ENCODE data around the gene IGFN1.

Gene IGFN1

DNA sequence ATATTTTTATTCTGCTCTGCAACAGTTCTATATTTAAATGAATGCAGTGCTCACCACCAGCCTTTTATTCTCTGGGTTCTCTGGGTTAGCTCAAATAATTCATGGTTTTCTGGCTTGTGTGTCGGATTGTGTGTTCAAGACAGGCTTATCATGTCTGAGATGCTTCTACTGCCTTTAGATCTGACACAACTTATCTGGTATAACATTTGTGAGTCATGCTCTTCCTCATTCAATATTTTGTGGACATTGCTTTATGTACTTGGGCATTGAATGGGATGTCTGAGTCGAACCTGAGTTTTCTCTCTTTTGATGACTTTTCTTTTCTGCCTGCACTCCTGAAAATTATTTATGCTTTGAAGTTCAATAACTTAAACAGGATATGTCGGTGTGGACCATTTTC is 75.1 kb downstream of the IGFN1 start:
- no peak for DNase-seq (ENCODE audit: low read depth in 2 of 2)

DNA sequence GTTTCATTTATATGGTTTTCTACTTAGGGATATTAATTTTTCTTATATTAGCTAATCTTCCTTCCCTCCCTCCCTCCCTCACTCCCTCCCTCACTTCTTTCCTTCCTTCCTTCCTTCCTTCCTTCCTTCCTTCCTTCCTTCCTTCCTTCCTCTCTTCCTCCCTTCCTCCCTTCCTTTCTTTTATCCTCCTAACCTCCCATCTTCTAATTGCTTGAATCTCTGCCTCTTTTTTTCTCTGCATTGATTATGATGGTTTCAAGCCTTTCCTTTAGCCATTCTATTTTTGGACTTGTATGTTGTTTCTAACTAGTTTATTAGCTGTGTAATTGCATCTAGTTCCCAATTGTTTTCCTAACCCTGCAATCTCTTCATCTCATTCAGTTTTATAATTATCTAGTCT is 75.7 kb downstream of the IGFN1 start:
- no peak for DNase-seq (ENCODE audit: low read depth in 2 of 2)

DNA sequence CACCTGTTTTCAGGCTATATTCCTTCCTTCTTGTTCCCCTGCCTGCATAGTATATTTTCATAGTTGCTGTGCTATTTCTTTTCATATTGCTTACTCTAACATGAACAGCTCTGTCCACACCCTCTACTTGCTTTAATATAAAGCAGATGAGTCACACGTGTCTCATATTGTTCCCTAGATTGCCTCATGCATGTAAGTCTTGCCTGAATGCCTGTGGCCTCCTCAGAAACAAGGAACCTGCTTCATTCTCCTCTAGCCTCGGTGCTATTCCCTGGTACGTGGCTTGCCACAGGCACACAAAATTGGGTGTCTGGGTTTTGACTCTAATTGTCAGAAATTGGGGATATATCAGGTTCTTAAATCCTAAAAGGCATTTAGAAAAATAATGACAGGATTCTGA is 76.2 kb downstream of the IGFN1 start:
- peak; percentile 82 to 83 for DNase-seq (ENCODE audit: low read depth in 2 of 2)

DNA sequence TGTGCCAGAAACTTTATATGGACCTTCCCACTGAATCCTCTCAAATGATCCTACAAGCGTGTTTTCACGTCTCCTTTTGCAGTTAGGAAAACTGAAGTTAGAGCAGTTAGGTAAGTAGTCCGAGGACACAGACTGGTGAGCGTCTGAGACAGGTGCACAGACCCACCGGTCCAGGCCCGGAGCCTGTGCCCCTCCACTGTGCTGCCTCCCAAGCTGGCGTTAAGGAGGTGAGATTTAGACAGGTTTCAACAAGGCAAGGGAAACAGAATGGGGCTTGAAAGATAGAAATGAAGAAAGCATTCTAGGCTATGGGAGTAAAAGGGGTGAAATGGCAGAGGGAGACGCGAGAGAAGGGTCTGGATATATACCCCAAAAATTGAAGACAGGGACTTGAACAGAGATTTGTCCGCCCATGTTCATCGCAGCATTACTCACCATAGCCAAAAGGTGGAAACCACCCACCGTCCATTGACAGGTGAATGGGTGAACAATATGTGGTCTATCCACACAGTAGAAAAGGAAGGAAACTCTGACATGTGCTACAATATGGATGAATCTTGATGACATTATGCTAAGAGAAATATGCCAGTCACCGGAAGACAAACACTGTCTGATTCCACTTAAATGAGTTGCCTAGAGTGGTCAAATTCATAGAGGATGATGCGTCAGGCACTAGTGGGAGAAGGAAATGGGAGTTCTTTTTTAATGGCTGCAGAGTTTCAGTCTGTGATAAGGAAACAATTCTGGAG is 77.0 kb downstream of the IGFN1 start:
- DNase-seq (ENCODE audit: low read depth in 2 of 2) = peak; percentile 26 to 42

DNA sequence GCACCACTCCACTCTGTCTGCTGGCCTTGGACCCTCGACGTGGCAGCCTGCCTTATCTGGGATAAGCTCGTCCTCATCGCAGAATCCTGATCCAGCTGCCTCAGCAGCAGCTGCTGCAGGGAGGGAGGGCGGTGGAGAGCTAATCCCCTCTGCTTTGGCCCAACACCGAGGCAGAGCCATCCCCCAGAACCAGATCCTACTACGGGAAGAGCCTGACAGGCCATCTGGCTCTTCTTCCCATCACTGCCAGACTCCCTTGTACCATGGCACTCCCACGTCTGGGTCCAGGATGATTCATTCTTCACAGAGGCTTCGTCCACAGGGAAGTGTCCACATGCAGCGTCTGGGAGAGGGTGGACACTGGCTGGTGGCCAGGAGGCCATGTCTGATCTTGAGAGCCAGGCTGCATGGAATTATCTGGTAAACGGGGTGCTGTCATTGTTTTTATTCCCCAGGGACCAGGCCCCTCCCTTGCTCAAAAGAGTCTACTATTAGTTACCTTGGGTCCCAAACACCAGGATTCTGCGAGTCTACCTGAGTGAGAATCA is 78.1 kb downstream of the IGFN1 start:
- peak; percentile 42 to 43 for DNase-seq (ENCODE audit: low read depth in 2 of 2)

DNA sequence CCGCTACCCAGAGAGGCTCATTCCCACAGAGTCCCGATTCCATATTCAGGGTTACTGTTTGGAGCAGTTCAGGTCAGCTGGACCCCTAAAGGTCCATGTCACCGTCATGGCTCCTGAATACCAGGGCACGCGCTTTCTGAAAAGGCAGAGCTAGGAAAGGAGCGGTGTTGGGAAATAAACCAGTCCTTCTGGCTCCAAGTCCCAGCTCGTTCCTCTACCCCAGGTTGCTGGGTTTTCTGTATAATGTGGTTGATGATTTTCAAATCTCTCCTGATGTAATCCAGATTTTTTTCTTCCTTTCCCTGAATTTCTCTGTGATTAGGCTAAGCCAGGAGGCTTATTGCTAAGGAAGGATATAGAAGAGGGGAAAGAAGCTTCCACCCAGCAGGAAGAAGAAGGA is 78.7 kb downstream of the IGFN1 start:
- no peak for DNase-seq (ENCODE audit: low read depth in 2 of 2)

DNA sequence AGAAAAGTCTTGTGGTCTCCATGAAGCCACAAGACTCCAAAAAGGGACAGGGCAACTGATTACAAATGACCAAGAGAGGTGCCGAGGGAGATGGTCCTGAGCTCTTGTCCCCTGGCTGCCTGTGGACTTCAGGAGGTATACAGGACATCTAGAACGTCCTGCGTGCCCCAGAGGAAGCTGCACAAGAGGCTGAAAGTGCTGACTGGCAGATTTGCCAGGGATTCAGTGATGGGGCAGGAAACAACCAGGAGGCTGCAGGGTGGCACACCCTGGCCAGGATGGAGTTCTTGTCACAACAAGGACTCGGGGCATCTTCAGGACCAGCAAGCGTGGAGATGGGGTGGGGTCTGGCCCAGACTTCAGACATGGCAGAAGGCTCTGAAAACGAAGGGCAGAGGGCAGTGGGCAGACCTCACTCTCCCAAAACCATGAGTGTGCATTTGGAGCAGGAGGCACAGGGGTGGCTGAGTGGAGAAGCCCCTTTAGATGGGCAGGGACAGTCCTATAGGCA is 79.3 kb downstream of the IGFN1 start:
- DNase-seq (ENCODE audit: low read depth in 2 of 2) = no peak

DNA sequence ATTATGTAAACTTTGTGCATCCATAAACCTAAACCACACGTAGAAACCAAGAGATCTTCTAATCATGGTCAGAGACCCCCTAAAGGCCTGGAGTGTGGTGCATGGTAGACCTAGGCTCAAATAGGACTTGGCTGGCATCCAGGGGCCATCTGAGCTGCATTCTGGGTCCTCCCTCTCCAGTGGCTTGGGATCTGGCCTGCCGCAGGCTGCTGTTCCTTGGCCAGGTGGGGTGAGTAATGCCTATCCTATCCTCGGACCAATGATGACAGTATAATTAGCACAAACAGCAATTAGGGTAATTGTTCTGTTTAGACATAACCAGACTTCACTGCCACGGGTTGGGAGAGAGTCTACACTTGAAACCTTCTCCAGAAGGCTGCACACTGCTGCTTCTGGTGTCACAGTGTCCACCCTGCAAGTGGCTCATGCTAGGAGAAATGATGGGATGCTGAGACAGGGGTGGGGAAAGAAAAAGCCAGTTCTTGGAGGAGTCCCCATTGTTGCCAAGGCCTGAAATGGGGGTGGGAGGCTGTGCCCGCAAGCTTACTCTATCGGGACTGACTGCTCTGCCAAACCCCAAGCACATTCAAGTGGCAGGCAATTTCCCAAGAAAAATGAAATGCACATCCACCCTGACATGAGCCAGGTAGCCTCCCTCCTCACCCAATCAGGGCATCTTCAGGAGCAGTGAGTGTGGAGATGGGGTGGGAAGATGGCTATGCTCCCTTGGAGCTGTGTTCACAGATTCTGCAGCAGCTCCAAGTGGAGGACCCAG is 80.2 kb downstream of the IGFN1 start:
- DNase-seq (ENCODE audit: low read depth in 2 of 2) = no peak

DNA sequence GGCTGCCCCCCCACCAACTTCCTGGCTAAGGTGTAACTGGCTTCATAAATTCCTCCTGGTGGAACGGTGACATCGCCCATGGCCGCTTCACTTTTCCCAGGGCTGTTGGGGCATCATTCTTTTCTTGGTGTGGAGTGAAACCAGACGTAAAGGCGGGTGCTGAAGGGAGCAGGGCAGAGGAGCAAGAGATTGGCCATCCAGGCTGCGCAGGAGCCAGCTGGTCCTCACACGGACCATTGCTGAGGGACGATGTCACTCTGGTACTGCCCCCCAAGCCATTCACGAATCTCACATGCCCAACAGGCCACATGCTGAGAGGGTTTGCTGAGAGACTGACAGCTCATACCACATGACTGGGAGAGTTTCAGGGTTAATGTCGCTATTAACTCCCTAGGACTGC is 82.2 kb downstream of the IGFN1 start:
- no peak for DNase-seq (ENCODE audit: low read depth in 2 of 2)

DNA sequence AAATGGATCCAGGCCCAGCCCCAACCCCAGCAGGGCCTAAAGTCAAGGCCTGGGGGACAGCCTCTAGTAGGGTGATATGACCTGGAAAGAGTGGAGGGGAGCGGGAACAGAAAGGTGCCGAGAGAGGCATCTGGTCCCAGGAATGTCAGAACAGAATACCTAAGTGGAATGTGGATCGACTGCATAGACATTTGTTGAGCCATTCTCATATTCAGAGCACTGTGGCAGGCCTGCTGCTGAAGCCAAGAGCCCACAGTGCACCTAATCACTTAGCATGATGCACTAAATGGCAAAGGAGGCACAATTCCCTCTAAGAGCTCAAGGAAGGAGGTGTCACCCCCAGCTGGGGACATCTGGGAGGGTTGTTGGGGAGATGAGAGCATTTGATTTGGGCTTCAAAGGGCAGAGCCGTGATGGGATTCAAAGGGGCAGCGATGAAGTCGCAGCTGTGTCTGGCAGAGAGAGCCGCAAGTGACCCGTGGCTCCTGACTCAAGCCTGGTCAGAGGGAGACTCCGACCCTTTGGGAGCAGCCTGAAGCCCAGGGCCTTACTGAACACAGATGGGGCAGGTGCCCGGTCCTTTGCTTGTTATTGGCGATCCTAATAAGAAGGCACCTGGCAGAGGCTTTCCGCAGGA is 84.1 kb downstream of the IGFN1 start:
- DNase-seq (ENCODE audit: low read depth in 2 of 2) = no peak

DNA sequence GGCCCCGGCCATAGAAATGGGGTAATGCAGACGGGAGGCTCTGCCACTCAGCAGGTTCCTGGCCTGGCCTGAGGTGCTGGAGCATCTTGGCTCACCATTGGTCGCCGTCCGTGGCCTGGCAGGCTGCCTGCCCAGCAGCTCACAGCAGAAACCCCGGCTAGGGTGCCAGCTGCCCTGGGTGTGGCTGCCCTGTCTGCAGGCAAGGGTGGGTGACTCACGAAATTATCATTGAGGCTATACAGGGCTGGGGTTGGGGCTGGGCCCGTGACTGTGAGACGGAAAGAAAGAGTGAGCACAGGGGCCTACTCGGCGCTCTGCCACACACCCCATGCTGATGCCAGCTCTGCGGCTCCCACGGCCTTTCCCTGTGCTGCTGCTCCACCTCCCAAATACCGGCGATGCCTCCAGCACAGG is 84.6 kb downstream of the IGFN1 start:
- DNase-seq (ENCODE audit: low read depth in 2 of 2) = no peak

DNA sequence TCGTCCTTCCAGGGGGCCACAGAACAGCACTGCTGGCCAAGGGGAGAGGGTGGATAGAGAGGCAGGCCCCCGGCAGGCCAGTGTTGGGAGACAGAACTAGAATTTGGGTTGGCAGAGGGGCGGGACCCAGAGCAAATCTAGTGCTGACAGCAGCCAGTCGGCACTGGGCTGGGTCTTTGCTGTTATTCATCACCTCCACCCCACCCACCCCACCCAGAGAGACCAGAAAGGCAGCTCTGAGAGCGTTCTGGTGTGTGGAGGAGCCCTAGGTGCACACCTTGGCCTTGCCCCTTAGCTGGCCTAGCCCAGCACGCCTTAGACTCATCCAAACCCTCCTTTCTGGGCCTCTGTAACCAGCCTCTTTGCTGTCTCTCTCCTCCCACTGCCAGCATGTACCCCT is 86.3 kb downstream of the IGFN1 start:
- no peak for DNase-seq (ENCODE audit: low read depth in 2 of 2)

DNA sequence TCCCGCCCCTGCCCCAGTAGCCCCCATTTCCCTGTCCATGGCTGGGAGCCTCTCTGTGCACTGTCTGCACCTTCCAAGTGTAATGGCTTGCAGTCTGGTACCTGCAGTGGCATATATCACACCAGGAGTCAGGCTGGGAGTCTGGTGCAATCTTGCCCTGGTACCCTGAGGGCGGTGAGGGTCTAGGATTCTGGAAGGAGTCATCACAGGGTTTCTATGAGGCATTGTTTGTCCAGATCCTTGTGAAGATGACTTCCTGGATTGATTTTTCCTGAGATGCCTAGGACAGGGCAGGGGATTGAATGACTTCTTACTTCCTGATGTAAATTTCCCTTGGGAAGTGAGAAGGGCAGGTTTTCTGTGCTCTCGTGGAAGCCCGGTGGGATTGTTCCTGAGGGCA is 86.8 kb downstream of the IGFN1 start:
- DNase-seq (ENCODE audit: low read depth in 2 of 2) = no peak

All from fibroblast of skin of left quadriceps (primary cell).